ENCODE data around the gene ESM1.

DNA sequence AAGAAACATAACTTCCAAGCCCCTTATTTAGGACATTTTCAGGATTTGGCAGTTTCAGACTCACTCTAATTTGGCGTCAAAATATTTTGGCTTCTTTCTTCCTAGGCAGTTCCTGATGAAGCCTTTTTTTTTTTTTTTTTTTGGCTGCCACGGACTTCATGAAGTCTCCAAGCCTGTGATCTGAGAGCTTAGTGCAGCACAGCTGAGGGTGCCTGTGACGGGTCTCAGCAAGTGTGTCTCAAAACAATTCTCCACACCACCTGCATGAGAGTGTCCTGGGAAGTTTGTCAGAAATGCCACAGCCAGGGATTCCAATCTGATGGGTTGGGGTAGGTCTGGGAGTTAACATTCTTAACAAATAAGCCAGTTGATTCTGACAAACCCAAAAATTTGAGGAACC is 6.0 kb upstream of the ESM1 start:
- TF ChIP-seq HDGF (IDR thresholded peaks at IDR 0.05; ENCODE audit: borderline replicate concordance) = no peak
- TF ChIP-seq, protein P1, sequence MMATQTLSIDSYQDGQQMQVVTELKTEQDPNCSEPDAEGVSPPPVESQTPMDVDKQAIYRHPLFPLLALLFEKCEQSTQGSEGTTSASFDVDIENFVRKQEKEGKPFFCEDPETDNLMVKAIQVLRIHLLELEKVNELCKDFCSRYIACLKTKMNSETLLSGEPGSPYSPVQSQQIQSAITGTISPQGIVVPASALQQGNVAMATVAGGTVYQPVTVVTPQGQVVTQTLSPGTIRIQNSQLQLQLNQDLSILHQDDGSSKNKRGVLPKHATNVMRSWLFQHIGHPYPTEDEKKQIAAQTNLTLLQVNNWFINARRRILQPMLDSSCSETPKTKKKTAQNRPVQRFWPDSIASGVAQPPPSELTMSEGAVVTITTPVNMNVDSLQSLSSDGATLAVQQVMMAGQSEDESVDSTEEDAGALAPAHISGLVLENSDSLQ (IDR thresholded peaks at IDR 0.05) = no peak
- TF ChIP-seq ELF4 (IDR thresholded peaks at IDR 0.05) = no peak
- TF ChIP-seq CTBP1 (IDR thresholded peaks at IDR 0.05; ENCODE audit: borderline replicate concordance) = no peak
- TF ChIP-seq NFRKB (IDR thresholded peaks at IDR 0.05) = no peak
- no peak for TF ChIP-seq SP1 (IDR thresholded peaks at IDR 0.05)
- no peak for TF ChIP-seq FOXK2 (IDR thresholded peaks at IDR 0.05)
- no peak for TF ChIP-seq TARDBP (IDR thresholded peaks at IDR 0.05)
- TF ChIP-seq SUZ12 (IDR thresholded peaks at IDR 0.05) = no peak
- no peak for TF ChIP-seq ARNT (IDR thresholded peaks at IDR 0.05)
- TF ChIP-seq L3MBTL2 (conservative IDR thresholded peaks at IDR 0.05) = no peak

Data from HEK293T (cell line).